Measurements from ENCODE around the gene CAMK1D.

The CAMK1D gene

DNA sequence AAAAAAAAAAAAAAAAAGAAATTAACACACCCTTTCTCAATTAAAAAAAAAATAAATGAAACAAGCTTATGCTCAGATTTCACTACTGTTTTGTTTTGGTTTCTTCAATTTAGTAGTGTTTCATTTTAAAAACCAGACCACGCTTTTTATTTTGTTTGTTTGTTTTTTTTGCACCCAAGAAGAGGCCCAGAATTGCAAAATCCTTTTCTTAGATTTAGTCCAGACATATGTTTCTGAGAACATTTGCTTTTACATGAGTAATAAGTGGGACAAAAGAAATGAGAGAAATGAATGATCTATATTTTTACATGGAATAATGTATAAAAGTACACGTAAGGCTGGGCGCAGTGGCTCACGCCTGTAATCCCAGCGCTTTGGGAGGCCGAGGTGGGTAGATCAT lies 34.5 kb upstream of the CAMK1D start:
- Histone ChIP-seq H3K4me3 (IDR thresholded peaks at IDR 0.05; ENCODE audit: insufficient read depth, low read depth, low read length) (no peak overlapping the region), H3K27me3 (ENCODE audit: insufficient read depth, low read depth) (no peaks in the 10 kb centered on the region), H3K4me1 (ENCODE audit: low read depth, poor library complexity, severe bottlenecking) (peaks cover 7% of the 10 kb centered on the region), H3K79me2 (ENCODE audit: insufficient read depth, low read depth) (no peaks in the 10 kb centered on the region), H4K20me1 (ENCODE audit: insufficient read depth) (no peaks in the 10 kb centered on the region), H3K9ac (no peak overlapping the region), H3K27ac (no peak overlapping the region), H2AFZ (ENCODE audit: low read depth) (no peak overlapping the region), H3K4me2 (no peak overlapping the region), H3K36me3 (ENCODE audit: insufficient read depth) (no peaks in the 10 kb centered on the region)
- TF ChIP-seq, protein P1, sequence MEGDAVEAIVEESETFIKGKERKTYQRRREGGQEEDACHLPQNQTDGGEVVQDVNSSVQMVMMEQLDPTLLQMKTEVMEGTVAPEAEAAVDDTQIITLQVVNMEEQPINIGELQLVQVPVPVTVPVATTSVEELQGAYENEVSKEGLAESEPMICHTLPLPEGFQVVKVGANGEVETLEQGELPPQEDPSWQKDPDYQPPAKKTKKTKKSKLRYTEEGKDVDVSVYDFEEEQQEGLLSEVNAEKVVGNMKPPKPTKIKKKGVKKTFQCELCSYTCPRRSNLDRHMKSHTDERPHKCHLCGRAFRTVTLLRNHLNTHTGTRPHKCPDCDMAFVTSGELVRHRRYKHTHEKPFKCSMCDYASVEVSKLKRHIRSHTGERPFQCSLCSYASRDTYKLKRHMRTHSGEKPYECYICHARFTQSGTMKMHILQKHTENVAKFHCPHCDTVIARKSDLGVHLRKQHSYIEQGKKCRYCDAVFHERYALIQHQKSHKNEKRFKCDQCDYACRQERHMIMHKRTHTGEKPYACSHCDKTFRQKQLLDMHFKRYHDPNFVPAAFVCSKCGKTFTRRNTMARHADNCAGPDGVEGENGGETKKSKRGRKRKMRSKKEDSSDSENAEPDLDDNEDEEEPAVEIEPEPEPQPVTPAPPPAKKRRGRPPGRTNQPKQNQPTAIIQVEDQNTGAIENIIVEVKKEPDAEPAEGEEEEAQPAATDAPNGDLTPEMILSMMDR (conservative IDR thresholded peaks at IDR 0.05; ENCODE audit: low read depth, low read length) = no peak

DNA sequence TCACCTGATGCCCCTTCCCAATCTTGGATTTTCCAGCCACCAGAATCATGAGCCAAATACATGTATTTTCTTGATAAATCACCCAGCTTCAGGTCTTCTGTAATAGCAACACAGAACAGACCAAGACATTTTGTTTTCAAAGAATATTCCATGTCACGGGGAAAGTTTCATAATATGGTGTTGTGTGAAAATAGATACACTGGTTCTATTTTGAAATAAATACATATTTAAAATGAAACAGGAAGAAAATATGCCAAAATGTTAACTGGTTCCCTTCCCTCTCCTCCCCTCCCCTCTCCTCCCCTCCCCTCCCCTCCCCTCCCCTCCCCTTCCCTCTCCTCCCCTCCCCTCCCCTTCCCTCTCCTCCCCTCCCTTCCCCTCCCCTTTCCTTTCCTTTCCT lies 30.3 kb upstream of the CAMK1D start:
- Histone ChIP-seq H3K4me2 (no peak overlapping the region), H3K79me2 (ENCODE audit: insufficient read depth, low read depth) (no peaks in the 10 kb centered on the region), H3K4me1 (ENCODE audit: low read depth, poor library complexity, severe bottlenecking) (peaks cover 7% of the 10 kb centered on the region), H3K9ac (no peak overlapping the region), H3K27me3 (ENCODE audit: insufficient read depth, low read depth) (no peaks in the 10 kb centered on the region), H4K20me1 (ENCODE audit: insufficient read depth) (no peaks in the 10 kb centered on the region), H3K27ac (no peak overlapping the region), H3K4me3 (IDR thresholded peaks at IDR 0.05; ENCODE audit: insufficient read depth, low read depth, low read length) (no peak overlapping the region), H2AFZ (ENCODE audit: low read depth) (no peak overlapping the region), H3K36me3 (ENCODE audit: insufficient read depth) (no peaks in the 10 kb centered on the region)
- TF ChIP-seq, protein P1 (conservative IDR thresholded peaks at IDR 0.05; ENCODE audit: low read depth, low read length) = no peak

DNA sequence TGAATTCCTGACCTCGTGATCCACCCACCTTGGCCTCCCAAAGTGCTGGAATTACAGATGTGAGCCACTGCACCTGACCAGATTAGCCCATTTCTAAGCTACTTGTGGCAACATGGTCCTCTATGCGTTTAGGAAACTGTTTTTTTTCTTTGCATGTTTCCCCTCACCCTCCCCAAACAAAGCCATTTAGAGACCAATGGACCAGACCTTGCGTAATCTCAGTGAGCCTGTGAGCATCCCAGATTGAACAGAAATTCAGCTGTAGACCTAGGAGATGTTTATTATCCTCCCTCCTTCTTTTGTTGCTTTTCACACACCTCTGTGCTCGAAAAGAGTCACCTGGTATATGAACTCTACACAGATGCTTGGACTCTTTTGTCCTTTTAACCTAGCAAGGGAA lies 28.5 kb upstream of the CAMK1D start:
- no peaks in the 10 kb centered on the region for H4K20me1 ChIP-seq (ENCODE audit: insufficient read depth)
- TF ChIP-seq, protein P1 (conservative IDR thresholded peaks at IDR 0.05; ENCODE audit: low read depth, low read length) = no peak
- no peak overlapping the region for H3K9ac ChIP-seq
- no peaks in the 10 kb centered on the region for H3K79me2 ChIP-seq (ENCODE audit: insufficient read depth, low read depth)
- H3K4me2 ChIP-seq = no peak overlapping the region
- no peak overlapping the region for H3K4me3 ChIP-seq (IDR thresholded peaks at IDR 0.05; ENCODE audit: insufficient read depth, low read depth, low read length)
- H2AFZ ChIP-seq (ENCODE audit: low read depth) = no peak overlapping the region
- H3K27me3 ChIP-seq (ENCODE audit: insufficient read depth, low read depth) = no peaks in the 10 kb centered on the region
- no peaks in the 10 kb centered on the region for H3K36me3 ChIP-seq (ENCODE audit: insufficient read depth)
- peaks cover 7% of the 10 kb centered on the region for H3K4me1 ChIP-seq (ENCODE audit: low read depth, poor library complexity, severe bottlenecking)
- no peak overlapping the region for H3K27ac ChIP-seq

DNA sequence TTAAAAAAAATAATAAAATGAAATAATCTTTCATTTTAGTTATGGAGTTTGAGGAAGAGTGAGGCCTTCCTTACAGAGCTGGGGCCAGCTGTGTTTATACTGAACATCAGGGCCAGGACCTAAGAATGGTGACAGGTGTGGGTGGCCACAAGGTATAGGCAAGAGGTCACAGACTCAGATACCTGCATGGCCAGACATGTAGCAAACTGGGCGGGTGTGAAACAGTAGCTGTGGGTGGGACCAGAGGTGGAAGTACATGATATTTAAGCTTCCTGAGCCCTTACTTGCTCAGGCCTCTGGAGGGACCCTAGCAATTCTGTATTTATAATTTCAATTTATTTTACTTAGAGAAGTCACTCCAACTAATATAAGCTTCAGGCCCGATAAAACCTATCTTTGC lies 27.7 kb upstream of the CAMK1D start:
- TF ChIP-seq, protein P1 (conservative IDR thresholded peaks at IDR 0.05; ENCODE audit: low read depth, low read length) = no peak
- no peak overlapping the region for H3K27ac ChIP-seq
- H3K4me2 ChIP-seq = no peak overlapping the region
- H3K4me3 ChIP-seq (IDR thresholded peaks at IDR 0.05; ENCODE audit: insufficient read depth, low read depth, low read length) = no peak overlapping the region
- peaks cover 7% of the 10 kb centered on the region for H3K4me1 ChIP-seq (ENCODE audit: low read depth, poor library complexity, severe bottlenecking)
- no peak overlapping the region for H3K9ac ChIP-seq
- no peaks in the 10 kb centered on the region for H3K79me2 ChIP-seq (ENCODE audit: insufficient read depth, low read depth)
- H2AFZ ChIP-seq (ENCODE audit: low read depth) = no peak overlapping the region
- no peaks in the 10 kb centered on the region for H3K27me3 ChIP-seq (ENCODE audit: insufficient read depth, low read depth)
- no peaks in the 10 kb centered on the region for H4K20me1 ChIP-seq (ENCODE audit: insufficient read depth)
- no peaks in the 10 kb centered on the region for H3K36me3 ChIP-seq (ENCODE audit: insufficient read depth)
